HepG2 (cell line): ENCODE results near the gene PCGF6. TPM values are rescaled to one million over a fixed set of nuclear protein-coding genes. Genes with fewer than 3 reads are reported as not detected.
A peak's percentile ranks its signal among the peaks of the same experiment; 100 is the strongest.

Experiments
- CEBPG ChIP-seq: IDR thresholded peaks from 2 replicates; pipeline ENCODE4 v1.6.1; 2016
- ETV5 ChIP-seq: IDR thresholded peaks from 2 replicates; pipeline ENCODE4 v1.6.1; 2018; ENCODE audit warnings: missing biosample characterization, missing genetic modification reagents, inconsistent platforms, borderline replicate concordance
- GATAD1 ChIP-seq: IDR thresholded peaks from 2 replicates; pipeline ENCODE4 v1.6.1; 2016; ENCODE audit warnings: missing genetic modification reagents, missing compliant biosample characterization
- HNRNPLL ChIP-seq: fragments of 200-400 bp; formaldehyde crosslinking; IDR thresholded peaks from 2 replicates; pipeline ENCODE4 v1.6.1; 2017; ENCODE audit warnings: mild to moderate bottlenecking, low read depth, low read length; ENCODE audit not compliant: poor library complexity, severe bottlenecking
- NFYB ChIP-seq: sonication (generic); formaldehyde crosslinking; IDR thresholded peaks from 2 replicates; pipeline ENCODE4 v1.4.0; 2020; ENCODE audit warnings: missing genetic modification reagents
- NR1H2 ChIP-seq: sonication (generic); formaldehyde crosslinking; IDR thresholded peaks from 2 replicates; pipeline ENCODE4 v1.8.1; 2022; ENCODE audit warnings: low read depth, missing genetic modification reagents, borderline replicate concordance
- RBM39 ChIP-seq: fragments of 200-400 bp; formaldehyde crosslinking; IDR thresholded peaks from one replicate; pipeline ENCODE4 v1.6.1; 2018; ENCODE audit warnings: antibody characterized with exemption, mild to moderate bottlenecking, low read depth, low read length; ENCODE audit not compliant: poor library complexity, severe bottlenecking
- RXRA ChIP-seq: sonication (generic); formaldehyde crosslinking; IDR thresholded peaks from 2 replicates; pipeline ENCODE4 v1.5.1; 2020; ENCODE audit warnings: missing genetic modification reagents
- THAP9 ChIP-seq: sonication (generic); formaldehyde crosslinking; IDR thresholded peaks from 2 replicates; pipeline ENCODE4; 2020; ENCODE audit warnings: missing genetic modification reagents, mild to moderate bottlenecking, borderline replicate concordance
- ZBTB7A ChIP-seq: sonication (generic); formaldehyde crosslinking; IDR thresholded peaks from 2 replicates; pipeline ENCODE4 v1.8.0; 2022; ENCODE audit warnings: mild to moderate bottlenecking, missing genetic modification reagents
- ZNF24 ChIP-seq: fragments of 450-650 bp; IDR thresholded peaks from 2 replicates; pipeline ENCODE4 v1.6.1; 2017; ENCODE audit warnings: antibody characterized with exemption, mild to moderate bottlenecking
- ZNF629 ChIP-seq: sonication (generic); formaldehyde crosslinking; conservative IDR thresholded peaks from 2 replicates; pipeline ENCODE4 v1.5.0; 2020; ENCODE audit warnings: missing genetic modification reagents
- ZNF687 ChIP-seq: sonication (generic); formaldehyde crosslinking; IDR thresholded peaks from 2 replicates; pipeline ENCODE4 v1.5.1; 2020; ENCODE audit warnings: mild to moderate bottlenecking, missing genetic modification reagents, moderate library complexity
- polyA plus RNA-seq, 8 experiments: library from polyadenylated mRNA; depleted of rRNA in 3 of 8; stranded (reverse) in 7 of 8; unstranded in 1 of 8; fragments of >200 nt; fragmentation: Illumina TruSeq in 4 of 8; extraction: Trizol in 4 of 8; gene quantifications; 2 replicates each; pipeline versions ENCODE4 v1.2.1 to v1.2.3, GENCODE V29; 2011 to 2016; ENCODE audit warnings: low read depth in 4 of 8, missing spikeins in 1 of 8, mixed read lengths in 1 of 8; ENCODE audit not compliant: insufficient read depth in 1 of 8
- total RNA-seq, 5 experiments: library from RNA; depleted of rRNA; stranded (reverse); fragments of >200 nt; fragmentation: Illumina TruSeq; extraction: Trizol; gene quantifications; 2 replicates each; pipeline ENCODE4 v1.2.3, GENCODE V29; 2016; ENCODE audit warnings: low read depth in 1 of 5
- TF ChIP-seq, protein P1 (sequence below): sonication (generic); formaldehyde crosslinking; IDR thresholded peaks from 2 replicates; pipeline ENCODE4 v1.4.0; 2020; ENCODE audit warnings: missing genetic modification reagents, borderline replicate concordance
- TF ChIP-seq, protein P2 (sequence below): sonication (generic); formaldehyde crosslinking; conservative IDR thresholded peaks from 2 replicates; pipeline ENCODE4 v1.4.0; 2020; ENCODE audit warnings: missing genetic modification reagents

PCGF6 gene
- total and polyA plus RNA-seq, 2 of the 13 experiments (the other 11 are each of a cell fraction or from before 2014, with no cell fraction given): 5.2 to 19.4 TPM

- 0 out of 2 replicates have a peak, but pooled peaks have one; percentile 61 for TF ChIP-seq ETV5 (CRISPR knock-in tag)
- TF ChIP-seq, protein P1, sequence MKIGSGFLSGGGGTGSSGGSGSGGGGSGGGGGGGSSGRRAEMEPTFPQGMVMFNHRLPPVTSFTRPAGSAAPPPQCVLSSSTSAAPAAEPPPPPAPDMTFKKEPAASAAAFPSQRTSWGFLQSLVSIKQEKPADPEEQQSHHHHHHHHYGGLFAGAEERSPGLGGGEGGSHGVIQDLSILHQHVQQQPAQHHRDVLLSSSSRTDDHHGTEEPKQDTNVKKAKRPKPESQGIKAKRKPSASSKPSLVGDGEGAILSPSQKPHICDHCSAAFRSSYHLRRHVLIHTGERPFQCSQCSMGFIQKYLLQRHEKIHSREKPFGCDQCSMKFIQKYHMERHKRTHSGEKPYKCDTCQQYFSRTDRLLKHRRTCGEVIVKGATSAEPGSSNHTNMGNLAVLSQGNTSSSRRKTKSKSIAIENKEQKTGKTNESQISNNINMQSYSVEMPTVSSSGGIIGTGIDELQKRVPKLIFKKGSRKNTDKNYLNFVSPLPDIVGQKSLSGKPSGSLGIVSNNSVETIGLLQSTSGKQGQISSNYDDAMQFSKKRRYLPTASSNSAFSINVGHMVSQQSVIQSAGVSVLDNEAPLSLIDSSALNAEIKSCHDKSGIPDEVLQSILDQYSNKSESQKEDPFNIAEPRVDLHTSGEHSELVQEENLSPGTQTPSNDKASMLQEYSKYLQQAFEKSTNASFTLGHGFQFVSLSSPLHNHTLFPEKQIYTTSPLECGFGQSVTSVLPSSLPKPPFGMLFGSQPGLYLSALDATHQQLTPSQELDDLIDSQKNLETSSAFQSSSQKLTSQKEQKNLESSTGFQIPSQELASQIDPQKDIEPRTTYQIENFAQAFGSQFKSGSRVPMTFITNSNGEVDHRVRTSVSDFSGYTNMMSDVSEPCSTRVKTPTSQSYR: peak; percentile 17; the same call in 1 of the 2 replicates
- peak; percentile 78; the same call in 1 of the 2 replicates for TF ChIP-seq THAP9 (CRISPR knock-in tag)
- TF ChIP-seq RXRA (CRISPR knock-in tag): no peak; the same call in none of the 2 replicates
- TF ChIP-seq ZNF24: no peak
- no peak for TF ChIP-seq NR1H2 (CRISPR knock-in tag)
- peak; percentile 19; the same call in 1 of the 2 replicates for TF ChIP-seq NFYB (CRISPR knock-in tag)
- no peak for TF ChIP-seq ZNF629 (CRISPR knock-in tag)
- TF ChIP-seq HNRNPLL: peak; percentile 68
- peak; percentile 81 for TF ChIP-seq ZNF687
- TF ChIP-seq, protein P2, sequence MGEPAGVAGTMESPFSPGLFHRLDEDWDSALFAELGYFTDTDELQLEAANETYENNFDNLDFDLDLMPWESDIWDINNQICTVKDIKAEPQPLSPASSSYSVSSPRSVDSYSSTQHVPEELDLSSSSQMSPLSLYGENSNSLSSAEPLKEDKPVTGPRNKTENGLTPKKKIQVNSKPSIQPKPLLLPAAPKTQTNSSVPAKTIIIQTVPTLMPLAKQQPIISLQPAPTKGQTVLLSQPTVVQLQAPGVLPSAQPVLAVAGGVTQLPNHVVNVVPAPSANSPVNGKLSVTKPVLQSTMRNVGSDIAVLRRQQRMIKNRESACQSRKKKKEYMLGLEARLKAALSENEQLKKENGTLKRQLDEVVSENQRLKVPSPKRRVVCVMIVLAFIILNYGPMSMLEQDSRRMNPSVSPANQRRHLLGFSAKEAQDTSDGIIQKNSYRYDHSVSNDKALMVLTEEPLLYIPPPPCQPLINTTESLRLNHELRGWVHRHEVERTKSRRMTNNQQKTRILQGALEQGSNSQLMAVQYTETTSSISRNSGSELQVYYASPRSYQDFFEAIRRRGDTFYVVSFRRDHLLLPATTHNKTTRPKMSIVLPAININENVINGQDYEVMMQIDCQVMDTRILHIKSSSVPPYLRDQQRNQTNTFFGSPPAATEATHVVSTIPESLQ (CRISPR knock-in tag): peak; percentile 68; the same call in 1 of the 2 replicates
- peak; percentile 84 for TF ChIP-seq ZBTB7A (CRISPR knock-in tag)
- peak; percentile 64 for TF ChIP-seq CEBPG (CRISPR knock-in tag)
- no peak for TF ChIP-seq RBM39
- peak; percentile 95 for TF ChIP-seq GATAD1 (CRISPR knock-in tag)
Observed at GRCh38 chr10:103367782-103368518, 17.0 kb upstream of the PCGF6 start, which contains the start of gene TAF5 (continued).
